ENCODE results near the gene SLC17A4. TPM values are rescaled to one million over a fixed set of nuclear protein-coding genes. Genes with fewer than 3 reads are reported as not detected.

The SLC17A4 gene
- total and polyA plus RNA-seq, 2 experiments from 2014 or later: not detected

- no peak overlapping the region for H3K4me2 ChIP-seq
- no peaks in the 10 kb centered on the region for H4K20me1 ChIP-seq (replicated peaks; ENCODE audit: insufficient read depth)
- TF ChIP-seq EZH2 (IDR thresholded peaks at IDR 0.05; ENCODE audit: low read depth, unreplicated experiment): no peak
- TF ChIP-seq REST (IDR thresholded peaks at IDR 0.05; ENCODE audit: unreplicated experiment): no peak
- no peak for TF ChIP-seq STAT1 (IDR thresholded peaks at IDR 0.05; ENCODE audit: unreplicated experiment)
- no peak for TF ChIP-seq CTCF (conservative IDR thresholded peaks at IDR 0.05; ENCODE audit: low read depth in 2 of 2)
- TF ChIP-seq POLR2AphosphoS5 (IDR thresholded peaks at IDR 0.05; ENCODE audit: low read depth): no peak
- TF ChIP-seq ZNF462 (CRISPR knock-in tag; IDR thresholded peaks at IDR 0.05): no peak
- no peak for TF ChIP-seq ETS1 (IDR thresholded peaks at IDR 0.05)
- no peak for TF ChIP-seq NANOG (IDR thresholded peaks at IDR 0.05; ENCODE audit: borderline replicate concordance)
- TF ChIP-seq EZH2phosphoT487 (IDR thresholded peaks at IDR 0.05; ENCODE audit: unreplicated experiment): no peak
- TF ChIP-seq ZNF331 (CRISPR knock-in tag; IDR thresholded peaks at IDR 0.05; ENCODE audit: low read depth): no peak
- no peak for TF ChIP-seq ZNF114 (CRISPR knock-in tag; IDR thresholded peaks at IDR 0.05)
- no peak for TF ChIP-seq CREB1 (CRISPR knock-in tag; IDR thresholded peaks at IDR 0.05; ENCODE audit: low read depth)
- no peak for TF ChIP-seq JUNB (IDR thresholded peaks at IDR 0.05; ENCODE audit: unreplicated experiment)
- H3K27me3 ChIP-seq (ENCODE audit: insufficient read depth): no peaks in the 10 kb centered on the region
- Mint-ChIP-seq H3K27me3 (ENCODE audit: insufficient read depth, low read depth, poor library complexity) (no peaks in the 10 kb centered on the region), H3K9me3 (no peaks in the 10 kb centered on the region), H3K36me3 (ENCODE audit: low read depth) (no peaks in the 10 kb centered on the region), H3K4me1 (no peaks in the 10 kb centered on the region), H3K27ac (no peak overlapping the region), H3K4me3 (no peak overlapping the region)
- no peaks in the 10 kb centered on the region for H3K36me3 ChIP-seq (ENCODE audit: insufficient read depth)
- DNase-seq (ENCODE audit: low spot score) (no peak), ATAC-seq (no peak)
- no peak overlapping the region for H2AFZ ChIP-seq
- H3K4me3 ChIP-seq: no peak overlapping the region
- H3K27ac ChIP-seq (ENCODE audit: low read depth): no peak overlapping the region
- H3K4me1 ChIP-seq (ENCODE audit: insufficient read depth): no peaks in the 10 kb centered on the region
- H3K9me2 ChIP-seq (ENCODE audit: insufficient read depth): no peaks in the 10 kb centered on the region
- H3K79me2 ChIP-seq (replicated peaks; ENCODE audit: insufficient read depth): no peaks in the 10 kb centered on the region
- H3F3A ChIP-seq (replicated peaks; ENCODE audit: low read depth): no peaks in the 10 kb centered on the region
These were observed 32.9 kb downstream of the SLC17A4 start for GRCh38 chr6:25787428-25787827.

Measured in GM23338 (cell line).